C4-2B (cell line): ENCODE results near the gene ZNF747.

ENCODE experiments used
- H3K27ac ChIP-seq: fragments of 450-650 bp; 2 replicates; pipeline ENCODE4 v1.5.1; 2017
- CTCF ChIP-seq: fragments of 450-650 bp; conservative IDR thresholded peaks from 2 replicates; pipeline ENCODE4 v1.5.1; 2017; ENCODE audit warnings: mild to moderate bottlenecking
- ZFX ChIP-seq: fragments of 450-650 bp; IDR thresholded peaks from 2 replicates; pipeline ENCODE4 v1.6.1; 2017

The ZNF747 gene

GRCh38 chr16:30569746-30570635, 35.3 kb upstream of the ZNF747 start:
- no peak for TF ChIP-seq CTCF
- TF ChIP-seq ZFX, result no peak
- H3K27ac ChIP-seq, result no peak overlapping the region

GRCh38 chr16:30569281-30569680, 34.6 kb upstream of the ZNF747 start:
- H3K27ac ChIP-seq, result no peak overlapping the region

GRCh38 chr16:30567991-30568638, 33.5 kb upstream of the ZNF747 start:
- TF ChIP-seq CTCF, result no peak
- no peak for TF ChIP-seq ZFX
- no peak overlapping the region for H3K27ac ChIP-seq

More at GRCh38 chr16:30569281-30569680, 34.6 kb upstream of the ZNF747 start:
- TF ChIP-seq CTCF (no peak), ZFX (no peak)

DNA sequence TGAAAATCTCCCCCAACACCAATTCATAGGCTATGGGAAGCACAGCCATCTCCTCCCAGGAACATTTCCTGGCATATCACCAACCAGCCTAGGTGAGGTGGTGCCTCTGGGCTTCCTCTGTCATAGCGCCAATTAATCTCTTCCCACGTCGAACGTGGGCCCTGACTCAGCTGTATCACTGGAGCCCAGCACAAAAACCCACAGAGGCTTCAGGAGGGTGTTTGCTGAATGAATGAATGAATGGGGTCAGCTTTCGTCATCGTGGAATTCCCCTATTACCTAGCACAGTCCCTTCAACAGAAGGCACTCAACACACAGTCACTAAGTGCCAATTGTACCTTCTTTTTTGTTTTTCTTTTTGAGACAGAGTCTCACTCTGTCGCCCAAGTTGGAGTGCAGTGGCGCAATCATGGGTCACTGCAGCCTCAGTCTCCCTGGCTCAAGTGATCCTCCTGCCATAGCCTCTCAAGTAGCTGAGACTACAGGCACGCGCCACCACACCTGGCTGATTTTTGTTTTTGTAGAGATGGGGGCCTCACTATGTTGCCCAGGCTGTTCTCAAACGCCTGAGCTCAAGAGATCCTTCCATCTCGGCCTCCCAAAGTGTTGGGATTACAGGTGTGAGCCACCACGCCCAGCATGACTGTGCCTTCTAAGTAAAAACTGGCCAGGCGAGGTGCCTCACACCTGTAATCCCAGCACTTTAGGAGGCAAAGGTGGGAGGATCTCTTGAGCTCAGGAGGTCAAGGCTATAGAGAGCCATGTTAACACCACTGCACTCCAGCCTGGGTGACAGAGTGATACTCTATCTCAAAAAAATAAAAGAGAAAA, 32.7 kb upstream of the ZNF747 start:
- no peak for TF ChIP-seq ZFX
- TF ChIP-seq CTCF, result no peak
- no peak overlapping the region for H3K27ac ChIP-seq

DNA sequence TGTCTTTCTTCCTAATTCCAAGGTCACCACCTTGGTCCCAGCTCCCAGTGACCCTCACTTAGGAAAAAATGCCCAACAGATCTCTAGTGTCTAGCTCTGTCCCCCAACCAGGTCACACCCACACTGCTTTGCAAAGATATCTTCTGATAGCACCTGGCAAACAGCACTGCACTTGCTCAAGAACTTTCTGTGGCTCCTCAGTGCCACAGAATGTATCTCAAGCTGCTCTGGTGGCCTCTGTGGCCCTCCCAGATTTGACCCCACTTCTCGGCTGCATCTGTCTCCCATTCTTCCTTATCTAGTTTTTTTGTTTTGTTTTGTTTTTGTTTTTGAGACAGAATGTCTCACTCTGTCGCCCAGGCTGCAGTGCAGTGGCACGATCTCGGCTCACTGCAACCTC, 31.9 kb upstream of the ZNF747 start:
- no peak overlapping the region for H3K27ac ChIP-seq
- TF ChIP-seq ZFX (no peak), CTCF (no peak)

DNA sequence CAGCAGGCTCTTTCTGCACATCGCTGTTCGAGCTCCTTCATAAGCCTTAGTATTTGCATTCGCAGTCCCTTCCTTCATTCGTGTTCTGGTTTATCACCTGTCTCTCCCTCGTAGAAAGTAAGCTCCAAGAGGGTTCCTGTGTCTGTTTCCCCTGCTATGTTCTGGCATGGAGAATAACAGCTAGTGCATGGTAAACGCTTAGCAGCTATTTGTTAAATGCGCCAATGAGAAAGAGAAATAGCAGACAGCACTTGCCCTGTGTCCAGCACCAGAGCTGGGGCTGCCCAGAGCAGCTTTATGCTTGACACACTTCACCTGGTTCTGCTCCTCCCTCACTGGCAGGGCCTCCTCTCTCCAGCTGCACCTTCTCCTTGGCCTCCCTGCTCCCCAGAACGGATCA, 31.3 kb upstream of the ZNF747 start:
- TF ChIP-seq CTCF (no peak), ZFX (no peak)
- H3K27ac ChIP-seq, result no peak overlapping the region

DNA sequence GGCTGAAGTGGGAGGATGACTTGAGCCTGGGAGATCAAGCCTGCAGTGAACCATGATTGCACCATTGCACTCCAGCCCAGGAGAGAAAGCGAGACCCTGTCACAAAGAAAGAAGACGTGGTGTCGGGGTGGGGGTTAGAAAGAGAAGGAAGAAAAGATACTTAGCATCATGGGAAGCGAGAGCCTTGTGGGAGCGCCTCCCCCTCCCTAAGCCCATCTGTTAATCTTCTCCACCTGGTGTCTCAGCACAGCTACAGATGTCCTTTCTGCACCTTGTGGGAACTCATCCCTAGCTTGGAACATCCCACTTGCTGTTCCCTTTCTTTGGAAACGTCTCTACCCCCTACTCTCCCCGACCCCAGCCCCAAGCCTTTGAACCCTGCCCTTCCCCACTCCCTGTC, 30.9 kb upstream of the ZNF747 start:
- H3K27ac ChIP-seq, result no peak overlapping the region
- TF ChIP-seq CTCF (no peak), ZFX (no peak)
